Measurements from ENCODE around the gene GPRC5D.

GPRC5D gene

GRCh38 chr12:12891080-12891880 lies 60.7 kb downstream of the GPRC5D start, which contains the start of gene GPRC5A:
Gene GPRC5A (plus strand): TSS chr12:12891562. CDS start chr12:12908250, 16,688 bp downstream.
- Histone ChIP-seq H3K79me2 (ENCODE audit: insufficient read depth, low read length) (no peaks in the 10 kb centered on the region), H3K4me2 (ENCODE audit: low read length) (no peak within 1 kb of the TSS), H3K4me3 (ENCODE audit: low read depth, low read length, poor library complexity, severe bottlenecking) (no peak within 1 kb of the TSS), H3K36me3 (ENCODE audit: insufficient read depth, low read length) (no peaks in the 10 kb centered on the region), H3K9ac (ENCODE audit: low read length) (no peak within 1 kb of the TSS), H3F3A (ENCODE audit: insufficient read depth, low read length) (no peaks in the 10 kb centered on the region), H4K20me1 (ENCODE audit: insufficient read depth, low read length) (no peaks in the 10 kb centered on the region), H3K27me3 (ENCODE audit: insufficient read depth, low read length) (peaks cover 4% of the 10 kb centered on the region; the same call in 1 of the 2 replicates), H3K27ac (ENCODE audit: low read depth, low read length, poor library complexity, severe bottlenecking) (no peak within 1 kb of the TSS), H2AFZ (ENCODE audit: low read length) (no peak within 1 kb of the TSS), H3K4me1 (ENCODE audit: insufficient read depth, low read length, severe bottlenecking) (no peaks in the 10 kb centered on the region), H3K9me3 (ENCODE audit: low read length) (no peaks in the 10 kb centered on the region), H3K9me2 (ENCODE audit: low read depth, low read length) (no peaks in the 10 kb centered on the region)
- TF ChIP-seq CTCF (IDR thresholded peaks at IDR 0.05; ENCODE audit: low read length) (no peak), EZH2 (IDR thresholded peaks at IDR 0.05; ENCODE audit: borderline replicate concordance, low read length) (no peak)
